ENCODE data around the gene DEFB110. TPM values are rescaled to one million over a fixed set of nuclear protein-coding genes. Genes with fewer than 3 reads are reported as not detected.

DEFB110 gene
- total RNA-seq, 3 donors from 2014 or later (not counting 1 experiment from before 2014, with no cell fraction given), result not detected

- Histone ChIP-seq H3K27me3 (ENCODE audit: control insufficient read depth, insufficient read depth, low read length) (no peaks in the 10 kb centered on the region), H3K27ac (ENCODE audit: low read length) (no peak within 1 kb of the TSS), H3K9me3 (ENCODE audit: control insufficient read depth, insufficient read depth, low read length) (no peaks in the 10 kb centered on the region), H3K36me3 (ENCODE audit: control insufficient read depth, insufficient read depth, low read length) (no peaks in the 10 kb centered on the region), H3K4me1 (ENCODE audit: control insufficient read depth, insufficient read depth, low read length) (no peaks in the 10 kb centered on the region), H3K4me3 (ENCODE audit: low read length) (no peak within 1 kb of the TSS)
- ATAC-seq (no peak), DNase-seq (no peak)
- TF ChIP-seq CTCF (IDR thresholded peaks at IDR 0.05), result no peak
- intact Hi-C loops (cut with micrococcal nuclease), result no loop called here
- no peaks in the 10 kb centered on the region for H3K27me3 Mint-ChIP-seq (ENCODE audit: low read depth in 2 of 2)
- 100% methylated on average over 1 of the region's 1 CpG for WGBS (ENCODE audit: insufficient coverage)
- peaks cover 2 to 4% of the 10 kb centered on the region in 2 donors for H3K9me3 Mint-ChIP-seq
- H3K36me3 Mint-ChIP-seq, result no peaks in the 10 kb centered on the region
- no peaks in the 10 kb centered on the region for H3K4me1 Mint-ChIP-seq
- no peak within 1 kb of the TSS for H3K27ac Mint-ChIP-seq
- no peak within 1 kb of the TSS for H3K4me3 Mint-ChIP-seq
These were observed 28.0 kb upstream of the DEFB110 start, which contains the start of gene DEFB112 for GRCh38 chr6:50049829-50050228. DEFB112 (minus strand) TSS chr6:50049929; CDS start chr6:50049869, 60 bp downstream.

GRCh38 chr6:50047026-50047425 lies 25.2 kb upstream of the DEFB110 start:
- peaks cover 2 to 4% of the 10 kb centered on the region in 2 donors for H3K9me3 Mint-ChIP-seq
- no peaks in the 10 kb centered on the region for H3K36me3 ChIP-seq (ENCODE audit: control insufficient read depth, insufficient read depth, low read length)
- no peak overlapping the region for H3K27ac Mint-ChIP-seq
- H3K4me1 Mint-ChIP-seq, result no peaks in the 10 kb centered on the region
- no peak overlapping the region for H3K27ac ChIP-seq (ENCODE audit: low read length)
- H3K4me3 Mint-ChIP-seq, result no peak overlapping the region
- no peak for TF ChIP-seq CTCF (IDR thresholded peaks at IDR 0.05)
- no peaks in the 10 kb centered on the region for H3K9me3 ChIP-seq (ENCODE audit: control insufficient read depth, insufficient read depth, low read length)
- DNase-seq, result no peak
- H3K27me3 ChIP-seq (ENCODE audit: control insufficient read depth, insufficient read depth, low read length), result no peaks in the 10 kb centered on the region
- no peaks in the 10 kb centered on the region for H3K27me3 Mint-ChIP-seq (ENCODE audit: low read depth in 2 of 2)
- no peak for ATAC-seq
- H3K4me1 ChIP-seq (ENCODE audit: control insufficient read depth, insufficient read depth, low read length), result no peaks in the 10 kb centered on the region
- no peak overlapping the region for H3K4me3 ChIP-seq (ENCODE audit: low read length)
- WGBS (ENCODE audit: insufficient coverage), result 86% methylated on average over 3 of the region's 3 CpGs
- no peaks in the 10 kb centered on the region for H3K36me3 Mint-ChIP-seq
- intact Hi-C loops (cut with micrococcal nuclease), result no loop called here

- H3K4me3 Mint-ChIP-seq, result no peak overlapping the region
- H3K27me3 ChIP-seq (ENCODE audit: control insufficient read depth, insufficient read depth, low read length), result no peaks in the 10 kb centered on the region
- H3K27ac ChIP-seq (ENCODE audit: low read length), result no peak overlapping the region
- no peak overlapping the region for H3K4me3 ChIP-seq (ENCODE audit: low read length)
- H3K27me3 Mint-ChIP-seq (ENCODE audit: low read depth in 2 of 2), result no peaks in the 10 kb centered on the region
- H3K4me1 ChIP-seq (ENCODE audit: control insufficient read depth, insufficient read depth, low read length), result no peaks in the 10 kb centered on the region
- intact Hi-C loops (cut with micrococcal nuclease), result no loop called here
- no peak for TF ChIP-seq CTCF (IDR thresholded peaks at IDR 0.05)
- no peaks in the 10 kb centered on the region for H3K36me3 ChIP-seq (ENCODE audit: control insufficient read depth, insufficient read depth, low read length)
- 47% methylated on average over 17 of the region's 18 CpGs for WGBS (ENCODE audit: insufficient coverage)
- ATAC-seq (peak in 1 of 3 donors; percentile 37), DNase-seq (no peak)
- H3K4me1 Mint-ChIP-seq, result no peaks in the 10 kb centered on the region
- H3K9me3 ChIP-seq (ENCODE audit: control insufficient read depth, insufficient read depth, low read length), result peaks cover 8% of the 10 kb centered on the region
- no peaks in the 10 kb centered on the region for H3K36me3 Mint-ChIP-seq
- peaks cover 12 to 18% of the 10 kb centered on the region in 2 donors for H3K9me3 Mint-ChIP-seq
- H3K27ac Mint-ChIP-seq, result no peak overlapping the region
These were observed 9.2 kb upstream of the DEFB110 start for GRCh38 chr6:50030777-50031562.
